Activated T-cell treated with anti-CD3 and anti-CD28 coated beads, Interleukin-2, amount 50 U/mL, for 72 hours (primary cell): Measurements from ENCODE around the gene RFPL3. TPM values are rescaled to one million over a fixed set of nuclear protein-coding genes. Genes with fewer than 3 reads are reported as not detected.

Experiments used
- total RNA-seq, 2 donors: library from RNA; stranded (reverse); gene quantifications; one replicate each; pipeline ENCODE4 v1.2.3, GENCODE V29; 2022

The RFPL3 gene
- total RNA-seq, 2 donors from 2014 or later, result not detected

Other genes starting within 250 kb of the RFPL3 start
- not detected for gene C22orf42, start 198.6 kb upstream of the RFPL3 start, total RNA-seq
- gene RFPL2, start 152.8 kb upstream of the RFPL3 start, total RNA-seq, result under 1 TPM in 1 of 2 donors, not detected in 1; 0.50 TPM
- not detected for gene SLC5A4, start 102.5 kb upstream of the RFPL3 start, total RNA-seq
- 100 to 1,000 TPM; 106 to 107 TPM for gene RTCB, start 54.4 kb downstream of the RFPL3 start, total RNA-seq
- gene BPIFC, start 106.6 kb downstream of the RFPL3 start, total RNA-seq, result not detected
- gene FBXO7, start 116.9 kb downstream of the RFPL3 start, total RNA-seq, result 100 to 1,000 TPM in 1 of 2 donors, 10 to 100 TPM in 1; 96.1 to 103 TPM